ENCODE data around the gene USP34.
"Not testable (repeated sequence)": the region's sequence is repeated elsewhere in the genome, so short reads cannot be mapped to it uniquely, and the experiment has no call there.

USP34 gene

GRCh38 chr2:61178603-61179545 is 292.0 kb downstream of the USP34 start:
- DNase-seq, result no peak

GRCh38 chr2:61177727-61178549 is 292.9 kb downstream of the USP34 start:
- no peak for DNase-seq

GRCh38 chr2:61176755-61177726 is 293.8 kb downstream of the USP34 start:
- DNase-seq, result peak; percentile 66

- no peak for DNase-seq
These were observed 295.9 kb downstream of the USP34 start for GRCh38 chr2:61175036-61175435.

- DNase-seq, result no peak
These were observed 297.8 kb downstream of the USP34 start for GRCh38 chr2:61173116-61173515.

GRCh38 chr2:61172671-61173070 is 298.2 kb downstream of the USP34 start:
- no peak for DNase-seq

GRCh38 chr2:61167579-61167978 is 303.3 kb downstream of the USP34 start:
- DNase-seq, result no peak

- DNase-seq, result no peak
These were observed 304.9 kb downstream of the USP34 start for GRCh38 chr2:61165946-61166345.

- not testable (repeated sequence) for DNase-seq
These were observed 305.8 kb downstream of the USP34 start for GRCh38 chr2:61165082-61165481.

DNA sequence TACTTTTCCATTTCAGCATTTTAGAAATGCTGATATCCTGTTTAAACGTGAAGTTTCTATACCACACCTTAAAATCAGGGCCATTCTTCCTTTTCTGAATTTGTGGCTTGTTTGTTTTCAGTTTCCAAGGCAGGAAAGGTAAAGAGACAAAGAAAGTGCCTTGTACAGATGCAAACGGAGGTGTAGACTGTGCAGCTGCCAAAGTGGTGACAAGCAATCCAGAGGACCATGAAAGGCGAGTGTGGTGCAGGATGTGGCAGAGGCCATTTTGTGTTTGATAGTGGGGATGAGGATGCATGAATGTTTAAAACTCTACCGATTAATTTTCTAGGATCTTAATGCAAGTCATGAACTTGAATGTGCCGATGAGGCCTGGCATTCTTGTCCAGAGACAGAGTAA is 308.2 kb downstream of the USP34 start:
- no peak for DNase-seq

DNA sequence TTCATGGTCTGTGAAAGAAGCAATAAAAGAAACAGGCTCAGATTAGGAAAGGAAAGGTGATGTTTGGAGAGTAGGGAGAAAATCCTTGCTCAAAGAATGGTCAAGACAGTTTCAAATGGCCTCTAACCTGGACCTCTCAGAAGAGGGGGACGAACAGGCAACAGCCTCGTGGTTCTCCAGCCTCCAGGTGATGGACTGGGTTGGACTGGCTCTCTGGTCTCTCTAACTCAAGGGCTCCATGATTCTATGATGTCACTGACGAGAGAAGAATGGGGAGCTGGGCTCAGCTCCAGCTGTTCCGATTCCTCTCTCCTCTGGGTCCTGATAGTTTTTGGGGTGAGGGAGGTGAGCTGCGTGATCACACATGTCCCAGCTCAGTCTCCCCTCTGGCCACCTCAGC is 309.0 kb downstream of the USP34 start, which contains the start of gene C2orf74:
C2orf74 (plus strand) TSS at position 301 of the 400 bp plus-strand sequence. CDS start 327 bp downstream, outside the sequence.
- DNase-seq, result no peak

- no peak for DNase-seq
These were observed 312.4 kb downstream of the USP34 start for GRCh38 chr2:61158356-61158955.

DNA sequence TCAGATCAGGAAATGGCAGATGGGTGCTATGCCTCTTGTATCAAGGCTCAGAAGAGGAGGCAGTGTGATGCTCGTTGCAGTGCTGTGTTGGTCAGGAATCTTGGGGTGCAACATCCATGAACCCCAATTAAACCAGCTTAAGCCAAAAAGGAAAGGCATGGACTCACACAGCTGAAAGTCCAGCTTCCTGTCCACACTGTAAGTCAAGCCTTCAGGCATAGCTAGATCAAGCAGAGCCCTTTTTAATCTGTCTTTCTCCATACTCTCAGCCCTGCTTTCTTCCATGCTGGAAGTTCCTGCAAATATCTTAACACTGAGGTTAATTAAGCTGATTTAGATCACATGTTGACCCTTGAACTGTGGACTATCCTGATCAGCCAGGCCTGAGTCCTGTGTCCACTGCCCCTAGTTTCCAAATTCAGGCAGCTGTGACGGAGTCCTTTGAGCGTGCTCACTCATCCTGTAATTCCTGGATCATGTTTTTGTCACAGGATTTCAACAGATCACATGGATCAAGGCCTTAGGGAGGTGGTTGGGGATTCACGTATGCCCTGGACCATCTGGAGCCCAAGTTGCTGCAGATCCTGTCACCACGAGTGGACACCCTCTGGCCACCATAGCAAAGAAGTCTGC is 313.4 kb downstream of the USP34 start:
- DNase-seq, result no peak

GRCh38 chr2:61151436-61151835 is 319.5 kb downstream of the USP34 start:
- no peak for DNase-seq

- DNase-seq, result no peak
These were observed 321.8 kb downstream of the USP34 start for GRCh38 chr2:61149074-61149473.

DNA sequence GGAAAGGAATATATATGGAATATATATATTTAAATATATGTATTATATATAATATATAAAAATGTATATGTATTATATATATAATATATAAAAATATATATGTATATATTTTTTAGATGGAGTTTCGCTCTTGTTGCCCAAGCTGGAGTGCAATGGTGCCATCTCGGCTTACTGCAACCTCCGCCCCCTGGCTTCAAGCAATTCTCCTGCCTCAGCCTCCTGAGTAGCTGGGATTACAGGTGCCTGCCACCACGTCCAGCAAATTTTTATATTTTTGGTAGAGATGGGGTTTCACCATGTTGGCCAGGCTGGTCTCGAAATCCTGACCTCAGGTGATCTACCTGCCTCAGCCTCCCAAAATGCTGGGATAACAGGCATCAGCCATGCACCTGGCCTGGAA is 322.8 kb downstream of the USP34 start:
- not testable (repeated sequence) for DNase-seq

- DNase-seq, result no peak
These were observed 324.9 kb downstream of the USP34 start for GRCh38 chr2:61145990-61146389.

DNA sequence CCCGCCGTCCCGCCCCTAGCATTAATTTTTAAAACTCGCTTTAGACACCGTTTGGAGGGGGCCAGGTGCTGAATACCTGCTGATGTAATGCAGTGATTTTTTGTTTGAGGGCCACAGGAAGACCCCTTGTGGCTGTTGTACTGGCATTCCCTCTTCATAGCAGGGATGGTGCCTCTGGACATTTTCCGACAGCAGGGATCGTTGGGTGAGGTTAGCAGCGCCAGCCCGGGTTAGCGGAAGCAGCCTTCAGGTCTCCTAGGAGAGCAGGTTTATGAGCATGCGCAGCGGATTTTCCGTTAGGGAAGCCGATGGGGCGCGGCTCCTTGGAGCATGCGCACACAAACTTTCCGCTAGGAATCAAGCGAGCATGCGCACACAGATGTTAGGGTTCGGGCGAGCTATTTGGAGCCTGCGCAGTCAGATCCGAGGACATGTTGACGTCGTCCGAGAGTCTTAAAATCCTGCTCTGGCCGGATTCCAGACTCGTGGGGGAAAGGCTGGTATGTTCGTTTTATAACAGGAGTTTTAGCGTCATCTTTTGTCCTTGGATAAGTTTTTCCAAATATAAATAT is 326.1 kb downstream of the USP34 start:
- DNase-seq, result no peak

DNA sequence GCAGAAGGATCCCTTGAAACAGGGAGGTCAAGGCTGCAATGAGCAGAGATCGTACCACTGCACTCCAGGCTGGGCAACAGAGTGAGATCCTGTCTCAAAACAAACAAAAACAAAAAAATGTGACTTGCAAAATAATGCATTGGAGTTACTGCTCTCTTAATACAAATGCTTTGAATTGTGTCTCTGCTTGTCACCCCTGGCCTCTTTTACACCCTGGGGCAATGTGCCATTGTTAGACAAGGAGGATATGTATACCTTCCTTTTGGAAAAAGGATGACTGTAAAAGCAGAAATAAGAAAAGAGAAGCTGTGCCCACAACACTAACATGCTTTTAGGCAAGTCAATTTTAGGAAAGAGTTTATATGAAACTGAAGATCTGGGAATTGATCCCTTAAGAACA is 329.7 kb downstream of the USP34 start:
- no peak for DNase-seq

- DNase-seq, result no peak
These were observed 332.0 kb downstream of the USP34 start for GRCh38 chr2:61138859-61139258.

All from NCI-H526 treated with DMSO at 0.1 percent for 48 hours (cell line).